ENCODE results near the gene SMCR8. TPM values are rescaled to one million over a fixed set of nuclear protein-coding genes. Genes with fewer than 3 reads are reported as not detected.

Gene SMCR8
- total and polyA plus RNA-seq, 4 donors, result 0.76 to 9.7 (median 6.1) TPM

- WGBS, result 98% methylated on average over 4 of the region's 4 CpGs
- no peak overlapping the region for H3K27ac ChIP-seq (ENCODE audit: low read depth in 1 of 2, low read length in 2 of 2)
- no peaks in the 10 kb centered on the region for H3K9me3 ChIP-seq (ENCODE audit: control insufficient read depth in 4 of 4, low read length in 3 of 4)
- TF ChIP-seq ZBTB33 (IDR thresholded peaks at IDR 0.05) (no peak), HNF4A (conservative IDR thresholded peaks at IDR 0.05) (no peak), HNF4G (IDR thresholded peaks at IDR 0.05) (no peak), SP1 (IDR thresholded peaks at IDR 0.05) (no peak), ATF3 (IDR thresholded peaks at IDR 0.05) (no peak), REST (IDR thresholded peaks at IDR 0.05) (no peak), FOXA1 (IDR thresholded peaks at IDR 0.05) (no peak)
- H3K36me3 ChIP-seq (ENCODE audit: control insufficient read depth in 4 of 4, insufficient read depth in 3 of 4, low read depth in 1 of 4, low read length in 3 of 4), result peaks cover 18 to 83% (median 52%) of the 10 kb centered on the region in 4 donors
- no peak overlapping the region for H3K4me3 ChIP-seq (ENCODE audit: low read depth in 1 of 3, low read length in 3 of 3)
- H3K27me3 ChIP-seq (ENCODE audit: control insufficient read depth in 4 of 4, insufficient read depth in 4 of 4, low read length in 3 of 4), result no peaks in the 10 kb centered on the region
- no peaks in the 10 kb centered on the region for H3K4me1 ChIP-seq (ENCODE audit: control insufficient read depth in 4 of 4, insufficient read depth in 4 of 4, low read length in 3 of 4)
- no peak for DNase-seq (ENCODE audit: low spot score)
- H3K9ac ChIP-seq (ENCODE audit: low read depth in 1 of 2, low read length in 2 of 2), result no peak overlapping the region
These were observed 34.8 kb upstream of the SMCR8 start for GRCh38 chr17:18280249-18280648.

GRCh38 chr17:18280766-18281371 lies 34.2 kb upstream of the SMCR8 start:
- 83% methylated on average over 5 of the region's 5 CpGs for WGBS
- TF ChIP-seq RAD21 (IDR thresholded peaks at IDR 0.05), result no peak
- TF ChIP-seq HNF4G (IDR thresholded peaks at IDR 0.05), result no peak
- no peak for TF ChIP-seq MAX (IDR thresholded peaks at IDR 0.05)
- TF ChIP-seq GABPA (IDR thresholded peaks at IDR 0.05 in 1 of 2, conservative IDR thresholded peaks at IDR 0.05 in 1 of 2), result no peak
- no peak for TF ChIP-seq SP1 (IDR thresholded peaks at IDR 0.05)
- no peak for TF ChIP-seq ATF3 (IDR thresholded peaks at IDR 0.05)
- TF ChIP-seq CTCF (IDR thresholded peaks at IDR 0.05; ENCODE audit: low read depth, low read length, missing input control), result no peak
- no peak for TF ChIP-seq NR2F2 (IDR thresholded peaks at IDR 0.05)
- no peak for TF ChIP-seq YY1 (IDR thresholded peaks at IDR 0.05)
- no peak for TF ChIP-seq HNF4A (conservative IDR thresholded peaks at IDR 0.05)
- no peak for TF ChIP-seq ZBTB33 (IDR thresholded peaks at IDR 0.05)
- no peak for TF ChIP-seq JUND (IDR thresholded peaks at IDR 0.05)
- no peak for TF ChIP-seq EGR1 (IDR thresholded peaks at IDR 0.05; ENCODE audit: low read depth in 2 of 2)
- Histone ChIP-seq H3K36me3 (ENCODE audit: control insufficient read depth in 4 of 4, insufficient read depth in 3 of 4, low read depth in 1 of 4, low read length in 3 of 4) (peaks cover 18 to 88% (median 54%) of the 10 kb centered on the region in 4 donors), H3K9me3 (ENCODE audit: control insufficient read depth in 4 of 4, low read length in 3 of 4) (no peaks in the 10 kb centered on the region), H3K27ac (ENCODE audit: low read depth in 1 of 2, low read length in 2 of 2) (no peak overlapping the region), H3K4me3 (ENCODE audit: low read depth in 1 of 3, low read length in 3 of 3) (no peak overlapping the region), H3K9ac (ENCODE audit: low read depth in 1 of 2, low read length in 2 of 2) (no peak overlapping the region), H3K4me1 (ENCODE audit: control insufficient read depth in 4 of 4, insufficient read depth in 4 of 4, low read length in 3 of 4) (no peaks in the 10 kb centered on the region), H3K27me3 (ENCODE audit: control insufficient read depth in 4 of 4, insufficient read depth in 4 of 4, low read length in 3 of 4) (no peaks in the 10 kb centered on the region)
- DNase-seq (ENCODE audit: low spot score), result no peak

Data from liver (tissue), 9 donors.